HepG2 (cell line): ENCODE measurements around the gene SNED1. TPM values are rescaled to one million over a fixed set of nuclear protein-coding genes. Genes with fewer than 3 reads are reported as not detected.

Experiments used
- BRD4 ChIP-seq: sonication (generic); formaldehyde crosslinking; IDR thresholded peaks from 2 replicates; pipeline ENCODE4 v1.4.0; 2020; ENCODE audit warnings: missing genetic modification reagents
- HOXD1 ChIP-seq: sonication (generic); formaldehyde crosslinking; IDR thresholded peaks from 2 replicates; pipeline ENCODE4 v1.5.0; 2020; ENCODE audit warnings: missing genetic modification reagents
- IKZF4 ChIP-seq: sonication (generic); formaldehyde crosslinking; IDR thresholded peaks from 2 replicates; pipeline ENCODE4 v1.5.1; 2020; ENCODE audit warnings: borderline replicate concordance, mild to moderate bottlenecking, low read depth, missing genetic modification reagents; ENCODE audit errors: not compliant biosample characterization
- IRF9 ChIP-seq: sonication (generic); formaldehyde crosslinking; IDR thresholded peaks from 2 replicates; pipeline ENCODE4 v1.8.0; 2022; ENCODE audit warnings: missing genetic modification reagents, mild to moderate bottlenecking, borderline replicate concordance
- JDP2 ChIP-seq: sonication (generic); formaldehyde crosslinking; IDR thresholded peaks from 2 replicates; pipeline ENCODE4 v1.8.1; 2022; ENCODE audit warnings: missing genetic modification reagents, borderline replicate concordance
- LCORL ChIP-seq, 2 experiments: fragments of 450-650 bp in 1 of 2; sonication (generic) in 1 of 2; formaldehyde crosslinking in 1 of 2; IDR thresholded peaks; 2 replicates each; pipeline versions ENCODE4 v1.5.0 to v1.6.1; 2017 to 2020; ENCODE audit warnings: antibody characterized with exemption in 1 of 2, missing genetic modification reagents in 1 of 2
- MED1 ChIP-seq: sonication (generic); formaldehyde crosslinking; IDR thresholded peaks from 2 replicates; pipeline ENCODE4 v1.4.0; 2020; ENCODE audit warnings: missing genetic modification reagents
- NFE2L1 ChIP-seq: sonication (generic); formaldehyde crosslinking; IDR thresholded peaks from 2 replicates; pipeline ENCODE4 v1.4.0; 2020; ENCODE audit warnings: missing genetic modification reagents, mild to moderate bottlenecking, borderline replicate concordance
- NFYC ChIP-seq: IDR thresholded peaks from 2 replicates; pipeline ENCODE4 v1.6.1; 2016; ENCODE audit warnings: missing genetic modification reagents, missing compliant biosample characterization
- POGZ ChIP-seq: sonication (generic); formaldehyde crosslinking; IDR thresholded peaks from 2 replicates; pipeline ENCODE4 v1.4.0; 2020; ENCODE audit warnings: mild to moderate bottlenecking, missing genetic modification reagents
- RORA ChIP-seq: sonication (generic); formaldehyde crosslinking; IDR thresholded peaks from 2 replicates; pipeline ENCODE4 v1.5.0; 2020; ENCODE audit warnings: mild to moderate bottlenecking, missing genetic modification reagents, moderate library complexity
- SP4 ChIP-seq: sonication (generic); formaldehyde crosslinking; IDR thresholded peaks from 2 replicates; pipeline ENCODE4 v1.8.1; 2023; ENCODE audit warnings: mild to moderate bottlenecking, missing genetic modification reagents
- ZNF318 ChIP-seq: sonication (generic); formaldehyde crosslinking; IDR thresholded peaks from 2 replicates; pipeline ENCODE4 v1.4.0; 2020; ENCODE audit warnings: mild to moderate bottlenecking, missing genetic modification reagents
- ZNF431 ChIP-seq: sonication (generic); formaldehyde crosslinking; IDR thresholded peaks from 2 replicates; pipeline ENCODE4 v1.9.0; 2022; ENCODE audit warnings: missing genetic modification reagents, low read depth, mild to moderate bottlenecking, borderline replicate concordance
- ZNF468 ChIP-seq: sonication (generic); formaldehyde crosslinking; IDR thresholded peaks from 2 replicates; pipeline ENCODE4 v1.8.0; 2022; ENCODE audit warnings: mild to moderate bottlenecking, moderate library complexity, missing genetic modification reagents
- ZNF674 ChIP-seq: sonication (generic); formaldehyde crosslinking; IDR thresholded peaks from 2 replicates; pipeline ENCODE4 v1.5.0; 2020; ENCODE audit warnings: low read depth, mild to moderate bottlenecking, missing genetic modification reagents
- ZNF775 ChIP-seq: sonication (generic); formaldehyde crosslinking; IDR thresholded peaks from 2 replicates; pipeline ENCODE4 v1.4.0; 2020; ENCODE audit warnings: missing genetic modification reagents, mild to moderate bottlenecking, moderate library complexity, borderline replicate concordance
- polyA plus RNA-seq, 8 experiments: library from polyadenylated mRNA; depleted of rRNA in 3 of 8; stranded (reverse) in 7 of 8; unstranded in 1 of 8; fragments of >200 nt; fragmentation: Illumina TruSeq in 4 of 8; extraction: Trizol in 4 of 8; gene quantifications; 2 replicates each; pipeline versions ENCODE4 v1.2.1 to v1.2.3, GENCODE V29; 2011 to 2016; ENCODE audit warnings: low read depth in 4 of 8, missing spikeins in 1 of 8, mixed read lengths in 1 of 8; ENCODE audit not compliant: insufficient read depth in 1 of 8
- total RNA-seq, 5 experiments: library from RNA; depleted of rRNA; stranded (reverse); fragments of >200 nt; fragmentation: Illumina TruSeq; extraction: Trizol; gene quantifications; 2 replicates each; pipeline ENCODE4 v1.2.3, GENCODE V29; 2016; ENCODE audit warnings: low read depth in 1 of 5

SNED1 gene
- total and polyA plus RNA-seq, 2 of the 13 experiments (the other 11 are each of a cell fraction or from before 2014, with no cell fraction given), result 0.15 to 0.65 TPM

- no peak for TF ChIP-seq ZNF318 (CRISPR knock-in tag)
- TF ChIP-seq MED1 (CRISPR knock-in tag), result no peak
- TF ChIP-seq ZNF674, result no peak
- TF ChIP-seq ZNF431, result no peak
- no peak for TF ChIP-seq ZNF775 (CRISPR knock-in tag)
- TF ChIP-seq RORA (CRISPR knock-in tag), result no peak
- TF ChIP-seq IKZF4, result no peak
- TF ChIP-seq ZNF468 (CRISPR knock-in tag), result 0 out of 2 replicates have a peak, but pooled peaks have one; percentile 48
- no peak for TF ChIP-seq NFYC (CRISPR knock-in tag)
- TF ChIP-seq JDP2 (CRISPR knock-in tag), result no peak
- no peak for TF ChIP-seq BRD4
- TF ChIP-seq NFE2L1 (CRISPR knock-in tag), result no peak
- TF ChIP-seq LCORL (IDR thresholded peaks at IDR 0.05), result no peak
- 0 out of 2 replicates have a peak, but pooled peaks have one; percentile 31 for TF ChIP-seq LCORL (CRISPR knock-in tag; IDR thresholded peaks at IDR 0.05)
- TF ChIP-seq IRF9 (CRISPR knock-in tag), result peak; percentile 70; the same call in 1 of the 2 replicates
- TF ChIP-seq SP4 (CRISPR knock-in tag), result peak; percentile 69
- no peak for TF ChIP-seq HOXD1 (CRISPR knock-in tag)
- TF ChIP-seq POGZ (CRISPR knock-in tag), result peak; percentile 32; the same call in 1 of the 2 replicates
Observed at GRCh38 chr2:240966906-240967680, 31.3 kb upstream of the SNED1 start (continued).
